ENCODE results near the gene SLC16A14. TPM values are rescaled to one million over a fixed set of nuclear protein-coding genes. Genes with fewer than 3 reads are reported as not detected.

Gene SLC16A14
- polyA plus RNA-seq, 3 donors = not detected

GRCh38 chr2:230008708-230009066 lies 60.0 kb downstream of the SLC16A14 start:
- Mint-ChIP-seq H3K4me3 (no peak overlapping the region), H3K36me3 (no peaks in the 10 kb centered on the region), H3K4me1 (peaks cover 8% of the 10 kb centered on the region), H3K27ac (peak overlapping the region in 1 of 7 donors; percentile 51), H3K9me3 (no peaks in the 10 kb centered on the region), H3K27me3 (ENCODE audit: low read depth in 3 of 3) (no peaks in the 10 kb centered on the region)
- WGBS (ENCODE audit: insufficient coverage) = no CpG with 5 or more reads among the region's 1 CpG
- H3K4me2 ChIP-seq (replicated peaks; ENCODE audit: extremely low read depth, low read length, poor library complexity, severe bottlenecking) = no peak overlapping the region
- no peak overlapping the region for H3K27ac ChIP-seq (ENCODE audit: low read depth in 1 of 2, low read length in 2 of 2)
- H3K9ac ChIP-seq (ENCODE audit: insufficient read depth, low read length, poor library complexity, severe bottlenecking) = no peak overlapping the region
- no peaks in the 10 kb centered on the region for H3K79me2 ChIP-seq (ENCODE audit: insufficient read depth, low read length)
- H3K9me3 ChIP-seq (replicated peaks in 1 of 2; ENCODE audit: control insufficient read depth in 1 of 2, insufficient read depth in 1 of 2, low read length in 2 of 2) = no peaks in the 10 kb centered on the region
- intact Hi-C loops (cut with micrococcal nuclease) = loop anchor here (2.0 to 5.0 kb wide), 3 partner anchors 149 to 602 kb away; no protein-coding TSS in a partner anchor
- H3K4me1 ChIP-seq (ENCODE audit: control insufficient read depth in 1 of 2, insufficient read depth in 2 of 2, low read length in 2 of 2) = no peaks in the 10 kb centered on the region
- DNase-seq = no peak
- H2AFZ ChIP-seq (ENCODE audit: insufficient read depth, low read depth, low read length, poor library complexity, severe bottlenecking) = no peak overlapping the region
- no peaks in the 10 kb centered on the region for H3K36me3 ChIP-seq (replicated peaks in 1 of 2; ENCODE audit: control insufficient read depth in 1 of 2, insufficient read depth in 2 of 2, low read length in 2 of 2)
- H4K20me1 ChIP-seq (ENCODE audit: insufficient read depth, low read length) = no peaks in the 10 kb centered on the region
- no peak overlapping the region for H3K4me3 ChIP-seq (replicated peaks in 1 of 3; ENCODE audit: low read depth in 2 of 3, low read length in 3 of 3)
- TF ChIP-seq, protein P1, sequence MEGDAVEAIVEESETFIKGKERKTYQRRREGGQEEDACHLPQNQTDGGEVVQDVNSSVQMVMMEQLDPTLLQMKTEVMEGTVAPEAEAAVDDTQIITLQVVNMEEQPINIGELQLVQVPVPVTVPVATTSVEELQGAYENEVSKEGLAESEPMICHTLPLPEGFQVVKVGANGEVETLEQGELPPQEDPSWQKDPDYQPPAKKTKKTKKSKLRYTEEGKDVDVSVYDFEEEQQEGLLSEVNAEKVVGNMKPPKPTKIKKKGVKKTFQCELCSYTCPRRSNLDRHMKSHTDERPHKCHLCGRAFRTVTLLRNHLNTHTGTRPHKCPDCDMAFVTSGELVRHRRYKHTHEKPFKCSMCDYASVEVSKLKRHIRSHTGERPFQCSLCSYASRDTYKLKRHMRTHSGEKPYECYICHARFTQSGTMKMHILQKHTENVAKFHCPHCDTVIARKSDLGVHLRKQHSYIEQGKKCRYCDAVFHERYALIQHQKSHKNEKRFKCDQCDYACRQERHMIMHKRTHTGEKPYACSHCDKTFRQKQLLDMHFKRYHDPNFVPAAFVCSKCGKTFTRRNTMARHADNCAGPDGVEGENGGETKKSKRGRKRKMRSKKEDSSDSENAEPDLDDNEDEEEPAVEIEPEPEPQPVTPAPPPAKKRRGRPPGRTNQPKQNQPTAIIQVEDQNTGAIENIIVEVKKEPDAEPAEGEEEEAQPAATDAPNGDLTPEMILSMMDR (IDR thresholded peaks at IDR 0.05) = no peak
- no peaks in the 10 kb centered on the region for H3K27me3 ChIP-seq (ENCODE audit: control insufficient read depth in 2 of 2, insufficient read depth in 2 of 2, low read length in 2 of 2)

DNA sequence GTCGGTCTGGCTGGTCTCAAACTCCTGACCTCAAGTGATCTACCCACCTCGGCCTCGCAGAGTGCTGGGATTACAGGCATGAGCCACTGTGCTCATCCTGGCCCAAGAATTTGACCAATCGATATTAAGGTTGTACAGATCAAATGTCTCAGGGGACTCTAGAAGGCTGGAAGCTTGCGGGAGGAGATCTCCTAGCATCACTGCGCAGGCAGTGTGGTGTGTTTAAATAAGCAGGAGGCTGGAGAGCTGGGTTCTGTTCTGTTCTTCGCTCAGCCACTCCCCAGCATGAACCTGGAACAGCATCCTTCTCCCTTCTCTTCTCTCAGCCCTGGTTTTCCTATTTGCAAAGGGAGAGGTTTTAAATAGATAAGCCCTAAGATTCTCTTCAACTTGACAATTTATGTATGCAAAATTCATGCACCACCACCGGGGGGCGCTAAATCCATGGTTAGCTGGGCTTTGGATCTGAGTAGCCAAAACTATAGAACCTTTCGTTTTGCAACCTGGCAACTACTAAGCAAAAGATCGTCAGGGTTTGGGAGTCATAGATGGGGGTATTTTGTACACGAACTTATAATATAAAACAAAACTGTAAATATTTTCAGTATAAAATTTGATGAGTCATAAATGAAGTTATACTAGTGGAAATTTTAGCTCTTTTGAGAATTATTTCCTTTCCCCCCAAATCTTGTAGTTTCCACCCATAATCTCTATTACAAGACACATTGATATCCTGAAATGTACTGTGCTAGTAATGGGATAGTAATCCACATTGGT lies 60.6 kb downstream of the SLC16A14 start:
- H4K20me1 ChIP-seq (ENCODE audit: insufficient read depth, low read length) = no peaks in the 10 kb centered on the region
- no peaks in the 10 kb centered on the region for H3K27me3 ChIP-seq (ENCODE audit: control insufficient read depth in 2 of 2, insufficient read depth in 2 of 2, low read length in 2 of 2)
- no peaks in the 10 kb centered on the region for H3K36me3 Mint-ChIP-seq
- H3K27ac ChIP-seq (ENCODE audit: low read depth in 1 of 2, low read length in 2 of 2) = no peak overlapping the region
- intact Hi-C loops (cut with micrococcal nuclease) = loop anchor here (2.0 to 5.0 kb wide), 3 partner anchors 149 to 603 kb away; no protein-coding TSS in a partner anchor
- H3K27ac Mint-ChIP-seq = peak overlapping the region in 1 of 7 donors; percentile 46
- H3K36me3 ChIP-seq (replicated peaks in 1 of 2; ENCODE audit: control insufficient read depth in 1 of 2, insufficient read depth in 2 of 2, low read length in 2 of 2) = no peaks in the 10 kb centered on the region
- DNase-seq = peak; percentile 44 to 62 (median 59)
- peak overlapping the region; percentile 44 for H3K4me2 ChIP-seq (replicated peaks; ENCODE audit: extremely low read depth, low read length, poor library complexity, severe bottlenecking)
- no peaks in the 10 kb centered on the region for H3K9me3 Mint-ChIP-seq
- no peaks in the 10 kb centered on the region for H3K9me3 ChIP-seq (replicated peaks in 1 of 2; ENCODE audit: control insufficient read depth in 1 of 2, insufficient read depth in 1 of 2, low read length in 2 of 2)
- H3K27me3 Mint-ChIP-seq (ENCODE audit: low read depth in 3 of 3) = no peaks in the 10 kb centered on the region
- no peaks in the 10 kb centered on the region for H3K79me2 ChIP-seq (ENCODE audit: insufficient read depth, low read length)
- 100% methylated on average over 4 of the region's 12 CpGs for WGBS (ENCODE audit: insufficient coverage)
- no peaks in the 10 kb centered on the region for H3K4me1 ChIP-seq (ENCODE audit: control insufficient read depth in 1 of 2, insufficient read depth in 2 of 2, low read length in 2 of 2)
- no peak overlapping the region for H3K9ac ChIP-seq (ENCODE audit: insufficient read depth, low read length, poor library complexity, severe bottlenecking)
- TF ChIP-seq, protein P1 (IDR thresholded peaks at IDR 0.05) = peak; percentile 92
- peaks cover 8% of the 10 kb centered on the region for H3K4me1 Mint-ChIP-seq
- H2AFZ ChIP-seq (ENCODE audit: insufficient read depth, low read depth, low read length, poor library complexity, severe bottlenecking) = no peak overlapping the region
- peak overlapping the region in 1 of 2 donors; percentile 57 for H3K4me3 Mint-ChIP-seq
- no peak overlapping the region for H3K4me3 ChIP-seq (replicated peaks in 1 of 3; ENCODE audit: low read depth in 2 of 3, low read length in 3 of 3)

All from CD14-positive monocyte (primary cell).